ENCODE results near the gene CNIH3.

The CNIH3 gene

GRCh38 chr1:224785040-224785328 lies 168.9 kb downstream of the CNIH3 start:
- ATAC-seq (no peak), DNase-seq (no peak)
- H3K27ac Mint-ChIP-seq = no peak overlapping the region
- H3K27me3 Mint-ChIP-seq = no peaks in the 10 kb centered on the region
- peaks cover 15 to 16% of the 10 kb centered on the region in 2 donors for H3K9me3 Mint-ChIP-seq
- H3K4me1 Mint-ChIP-seq = peaks cover 45% of the 10 kb centered on the region
- no peak overlapping the region for H3K4me3 Mint-ChIP-seq

GRCh38 chr1:224785622-224786021 lies 169.5 kb downstream of the CNIH3 start:
- H3K4me1 Mint-ChIP-seq = peaks cover 45% of the 10 kb centered on the region
- no peak overlapping the region for H3K27ac Mint-ChIP-seq
- no peak for DNase-seq
- ATAC-seq = no peak
- H3K27me3 Mint-ChIP-seq = no peaks in the 10 kb centered on the region
- peaks cover 15 to 16% of the 10 kb centered on the region in 2 donors for H3K9me3 Mint-ChIP-seq
- no peak overlapping the region for H3K4me3 Mint-ChIP-seq

DNA sequence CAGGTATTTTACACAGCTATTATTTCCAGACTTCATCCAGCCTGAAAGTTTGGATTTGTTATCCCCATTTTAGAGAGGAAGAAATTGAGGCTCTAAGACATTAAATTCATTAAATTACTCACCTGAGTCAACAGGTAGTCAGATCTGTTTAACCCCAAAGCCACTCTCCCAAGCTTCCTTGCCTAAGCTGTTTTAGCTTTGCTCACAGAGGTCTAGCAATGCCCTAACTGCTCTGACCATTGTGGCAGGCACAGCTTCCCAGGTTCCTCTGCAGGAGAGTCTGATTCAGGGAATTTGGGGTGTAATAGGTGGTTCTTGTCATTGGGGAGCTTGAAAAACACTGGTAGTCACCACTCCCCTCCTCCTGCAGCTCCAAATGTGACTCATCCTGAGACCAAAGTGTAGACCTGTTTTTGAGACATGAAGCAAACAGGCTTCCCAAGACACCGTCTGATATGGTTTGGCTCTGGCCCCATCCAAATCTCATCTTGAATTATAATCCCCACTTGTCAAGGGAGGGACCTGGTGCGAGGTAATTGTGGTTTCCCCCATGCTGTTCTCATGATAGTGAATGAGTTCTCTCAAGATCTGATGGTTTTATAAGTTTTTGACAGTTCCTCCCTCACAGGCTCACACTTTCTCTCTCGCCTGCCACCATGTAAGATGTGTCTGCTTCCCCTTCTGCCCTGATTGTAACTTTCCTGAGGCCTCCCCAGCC lies 170.6 kb downstream of the CNIH3 start:
- Mint-ChIP-seq H3K4me3 (no peak overlapping the region), H3K4me1 (peaks cover 44% of the 10 kb centered on the region), H3K27me3 (peaks cover 4% of the 10 kb centered on the region), H3K9me3 (peaks cover 15 to 16% of the 10 kb centered on the region in 2 donors), H3K27ac (no peak overlapping the region)
- DNase-seq = peak in 1 of 2 donors; percentile 28
- peak; percentile 82 for ATAC-seq

- Mint-ChIP-seq H3K27me3 (peaks cover 19% of the 10 kb centered on the region), H3K27ac (no peak overlapping the region)
Measured at GRCh38 chr1:224789311-224789710, 173.2 kb downstream of the CNIH3 start.

More at GRCh38 chr1:224789311-224789710, 173.2 kb downstream of the CNIH3 start:
- peaks cover 9 to 10% of the 10 kb centered on the region in 2 donors for H3K9me3 Mint-ChIP-seq
- peaks cover 18% of the 10 kb centered on the region for H3K4me1 Mint-ChIP-seq
- ATAC-seq (no peak), DNase-seq (no peak)
- no peak overlapping the region for H3K4me3 Mint-ChIP-seq

Measured in stimulated activated naive CD8-positive, alpha-beta T cell treated with anti-CD3 and anti-CD28 coated beads, Interleukin-15, amount 100 ng/mL, for 72 hours (primary cell).